Right lobe of liver (tissue), 4 donors: ENCODE measurements around the gene ARHGAP44.

ENCODE experiments used
- POLR2A ChIP-seq: fragments of 450-650 bp; IDR thresholded peaks from one replicate; pipeline ENCODE4 v1.6.1; 2017; ENCODE audit warnings: antibody characterized with exemption, mild to moderate bottlenecking
- TF ChIP-seq, protein P1 (sequence below), 4 donors: fragments of 200-600 bp in 3 of 4; fragments of 450-650 bp in 1 of 4; IDR thresholded peaks; one replicate each; pipeline versions ENCODE4 v1.5.1 to v1.8.0; 2016 to 2022; ENCODE audit warnings: antibody characterized with exemption in 4 of 4, mild to moderate bottlenecking in 2 of 4
- donor health status: DM: no; HTN: no; CAD: no.
- donor health status: DM: no; HTN: no; CAD: no.
- donor health status: DM: no; HTN: yes; CAD: no.

DNA sequence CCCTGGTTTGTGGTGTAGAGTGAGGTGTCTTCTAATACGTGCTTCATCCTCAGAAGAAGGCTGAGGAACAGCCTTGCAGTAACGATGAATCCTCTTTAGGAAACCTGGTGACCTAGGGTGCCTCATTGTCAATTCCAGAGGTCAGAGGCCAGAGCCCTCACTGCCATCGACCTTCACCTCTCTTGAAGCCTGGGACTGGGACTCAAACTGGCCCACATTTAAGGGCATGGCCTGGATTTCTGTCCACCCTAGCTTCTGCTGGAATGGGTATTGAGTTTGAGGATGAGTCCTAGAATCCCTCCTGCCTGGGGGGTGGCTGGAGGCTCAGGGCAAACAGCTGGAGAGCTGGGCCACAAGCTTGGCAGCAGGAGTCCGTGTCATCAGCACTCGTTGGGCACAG, 189.9 kb downstream of the ARHGAP44 start:
- TF ChIP-seq, protein P1, sequence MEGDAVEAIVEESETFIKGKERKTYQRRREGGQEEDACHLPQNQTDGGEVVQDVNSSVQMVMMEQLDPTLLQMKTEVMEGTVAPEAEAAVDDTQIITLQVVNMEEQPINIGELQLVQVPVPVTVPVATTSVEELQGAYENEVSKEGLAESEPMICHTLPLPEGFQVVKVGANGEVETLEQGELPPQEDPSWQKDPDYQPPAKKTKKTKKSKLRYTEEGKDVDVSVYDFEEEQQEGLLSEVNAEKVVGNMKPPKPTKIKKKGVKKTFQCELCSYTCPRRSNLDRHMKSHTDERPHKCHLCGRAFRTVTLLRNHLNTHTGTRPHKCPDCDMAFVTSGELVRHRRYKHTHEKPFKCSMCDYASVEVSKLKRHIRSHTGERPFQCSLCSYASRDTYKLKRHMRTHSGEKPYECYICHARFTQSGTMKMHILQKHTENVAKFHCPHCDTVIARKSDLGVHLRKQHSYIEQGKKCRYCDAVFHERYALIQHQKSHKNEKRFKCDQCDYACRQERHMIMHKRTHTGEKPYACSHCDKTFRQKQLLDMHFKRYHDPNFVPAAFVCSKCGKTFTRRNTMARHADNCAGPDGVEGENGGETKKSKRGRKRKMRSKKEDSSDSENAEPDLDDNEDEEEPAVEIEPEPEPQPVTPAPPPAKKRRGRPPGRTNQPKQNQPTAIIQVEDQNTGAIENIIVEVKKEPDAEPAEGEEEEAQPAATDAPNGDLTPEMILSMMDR (IDR thresholded peaks at IDR 0.05), result no peak
- TF ChIP-seq POLR2A, result no peak
